ENCODE data around the gene WSB1.

WSB1 gene

GRCh38 chr17:27290916-27291598 lies 2.9 kb upstream of the WSB1 start:
- Histone ChIP-seq H3K4me3 (replicated peaks; ENCODE audit: low read depth, low read length) (no peak overlapping the region), H3K27me3 (replicated peaks; ENCODE audit: control insufficient read depth, insufficient read depth, low read length) (no peaks in the 10 kb centered on the region), H3K36me3 (ENCODE audit: control insufficient read depth, insufficient read depth, low read length) (no peaks in the 10 kb centered on the region)
- no peak for TF ChIP-seq CTCF (IDR thresholded peaks at IDR 0.05; ENCODE audit: insufficient read depth, low read length, poor library complexity, severe bottlenecking)
- no peak for DNase-seq (ENCODE audit: extremely low read depth, insufficient read length)

GRCh38 chr17:27293359-27293897 lies 486 bp upstream of the WSB1 start:
- Histone ChIP-seq H3K27me3 (replicated peaks; ENCODE audit: control insufficient read depth, insufficient read depth, low read length) (no peaks in the 10 kb centered on the region), H3K36me3 (ENCODE audit: control insufficient read depth, insufficient read depth, low read length) (no peaks in the 10 kb centered on the region), H3K4me3 (replicated peaks; ENCODE audit: low read depth, low read length) (peak overlapping the region; percentile 97)
- no peak for DNase-seq (ENCODE audit: extremely low read depth, insufficient read length)
- no peak for TF ChIP-seq CTCF (IDR thresholded peaks at IDR 0.05; ENCODE audit: insufficient read depth, low read length, poor library complexity, severe bottlenecking)

- Histone ChIP-seq H3K36me3 (ENCODE audit: control insufficient read depth, insufficient read depth, low read length) (no peaks in the 10 kb centered on the region), H3K4me3 (replicated peaks; ENCODE audit: low read depth, low read length) (peak overlapping the region; percentile 97), H3K27me3 (replicated peaks; ENCODE audit: control insufficient read depth, insufficient read depth, low read length) (no peaks in the 10 kb centered on the region)
- DNase-seq (ENCODE audit: extremely low read depth, insufficient read length), result peak; percentile 64
- TF ChIP-seq CTCF (IDR thresholded peaks at IDR 0.05; ENCODE audit: insufficient read depth, low read length, poor library complexity, severe bottlenecking), result no peak
Observed at GRCh38 chr17:27294689-27295630, 1.0 kb downstream of the WSB1 start.

GRCh38 chr17:27295945-27296344 lies 2.0 kb downstream of the WSB1 start:
- no peak for TF ChIP-seq CTCF (IDR thresholded peaks at IDR 0.05; ENCODE audit: insufficient read depth, low read length, poor library complexity, severe bottlenecking)
- Histone ChIP-seq H3K27me3 (replicated peaks; ENCODE audit: control insufficient read depth, insufficient read depth, low read length) (no peaks in the 10 kb centered on the region), H3K4me3 (replicated peaks; ENCODE audit: low read depth, low read length) (peak overlapping the region; percentile 97), H3K36me3 (ENCODE audit: control insufficient read depth, insufficient read depth, low read length) (no peaks in the 10 kb centered on the region)
- DNase-seq (ENCODE audit: extremely low read depth, insufficient read length), result no peak

GRCh38 chr17:27296428-27296979 lies 2.6 kb downstream of the WSB1 start:
- TF ChIP-seq CTCF (IDR thresholded peaks at IDR 0.05; ENCODE audit: insufficient read depth, low read length, poor library complexity, severe bottlenecking), result no peak
- DNase-seq (ENCODE audit: extremely low read depth, insufficient read length), result no peak
- H3K27me3 ChIP-seq (replicated peaks; ENCODE audit: control insufficient read depth, insufficient read depth, low read length), result no peaks in the 10 kb centered on the region
- peak overlapping the region; percentile 97 for H3K4me3 ChIP-seq (replicated peaks; ENCODE audit: low read depth, low read length)
- H3K36me3 ChIP-seq (ENCODE audit: control insufficient read depth, insufficient read depth, low read length), result no peaks in the 10 kb centered on the region

Data from GM06990 (cell line).